HUES48 (cell line): ENCODE measurements around the gene GPR39.

Experiments used
- H3K27ac ChIP-seq: one replicate; pipeline ENCODE4 v1.7.0; 2013; ENCODE audit warnings: low read depth, low read length, inconsistent platforms
- H3K27me3 ChIP-seq: 2 replicates; pipeline ENCODE4 v1.6.1; 2013; ENCODE audit warnings: mild to moderate bottlenecking, low read length; ENCODE audit not compliant: control insufficient read depth, insufficient read depth
- H3K36me3 ChIP-seq: 2 replicates; pipeline ENCODE4 v1.6.1; 2013; ENCODE audit warnings: low read length; ENCODE audit not compliant: control insufficient read depth, insufficient read depth
- H3K4me1 ChIP-seq: 2 replicates; pipeline ENCODE4 v1.6.1; 2013; ENCODE audit warnings: mild to moderate bottlenecking, low read length; ENCODE audit not compliant: control insufficient read depth, insufficient read depth
- H3K4me3 ChIP-seq: 2 replicates; pipeline ENCODE4 v1.5.1; 2013; ENCODE audit warnings: mild to moderate bottlenecking, low read depth, low read length
- H3K9ac ChIP-seq: 2 replicates; pipeline ENCODE4 v1.6.1; 2013; ENCODE audit warnings: mild to moderate bottlenecking, low read depth, low read length, moderate library complexity
- H3K9me3 ChIP-seq: 2 replicates; pipeline ENCODE4 v1.6.1; 2013; ENCODE audit warnings: low read length; ENCODE audit not compliant: control insufficient read depth, insufficient read depth

The GPR39 gene

DNA sequence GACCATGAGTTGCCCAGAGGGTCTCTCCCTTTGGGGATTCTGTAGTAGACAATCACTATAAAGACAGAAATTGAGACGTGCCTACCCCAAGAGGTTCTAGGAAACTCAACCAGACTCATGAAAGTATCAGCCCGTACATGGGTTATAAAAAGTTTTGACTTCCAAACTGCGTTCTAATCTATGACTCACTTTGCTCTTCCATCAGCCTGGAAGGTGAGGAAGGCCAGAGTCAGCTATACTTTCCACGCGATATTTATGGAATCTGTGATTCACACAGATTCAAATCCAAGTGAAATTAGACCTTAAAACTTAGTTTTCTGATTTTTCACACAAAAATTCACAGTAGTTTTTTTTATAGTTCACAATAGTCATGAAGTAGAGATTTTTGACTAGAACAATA is 261.1 kb downstream of the GPR39 start:
- H3K27me3 ChIP-seq = peaks cover 8% of the 10 kb centered on the region
- no peak overlapping the region for H3K4me3 ChIP-seq
- no peaks in the 10 kb centered on the region for H3K36me3 ChIP-seq
- H3K4me1 ChIP-seq = 0 out of 2 replicates have a peak, but pooled peaks cover 5% of the 10 kb centered on the region
- no peaks in the 10 kb centered on the region for H3K9me3 ChIP-seq
- H3K9ac ChIP-seq = no peak overlapping the region
- no peak overlapping the region for H3K27ac ChIP-seq

DNA sequence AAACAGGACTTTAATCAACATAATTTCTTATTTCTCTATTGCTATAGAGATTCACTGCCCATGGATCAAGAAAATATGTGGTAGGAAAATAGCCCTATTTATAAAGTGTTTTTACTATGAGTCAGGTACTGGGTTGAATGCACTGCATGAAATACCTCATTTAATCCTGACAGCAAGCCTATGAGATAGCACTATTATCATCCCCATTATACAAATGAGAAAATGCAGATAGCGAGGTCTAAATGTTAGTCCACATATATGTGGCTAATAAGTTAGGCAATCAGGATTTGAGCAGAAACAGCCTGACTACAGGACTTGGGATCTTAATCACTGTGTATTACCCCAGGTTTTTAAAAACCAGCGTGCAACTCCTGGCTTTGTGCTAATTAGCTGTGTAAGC is 261.9 kb downstream of the GPR39 start:
- Histone ChIP-seq H3K27ac (no peak overlapping the region), H3K9ac (no peak overlapping the region), H3K4me3 (no peak overlapping the region), H3K27me3 (peaks cover under 1% of the 10 kb centered on the region; the same call in 1 of the 2 replicates), H3K4me1 (no peaks in the 10 kb centered on the region), H3K9me3 (no peaks in the 10 kb centered on the region), H3K36me3 (no peaks in the 10 kb centered on the region)

DNA sequence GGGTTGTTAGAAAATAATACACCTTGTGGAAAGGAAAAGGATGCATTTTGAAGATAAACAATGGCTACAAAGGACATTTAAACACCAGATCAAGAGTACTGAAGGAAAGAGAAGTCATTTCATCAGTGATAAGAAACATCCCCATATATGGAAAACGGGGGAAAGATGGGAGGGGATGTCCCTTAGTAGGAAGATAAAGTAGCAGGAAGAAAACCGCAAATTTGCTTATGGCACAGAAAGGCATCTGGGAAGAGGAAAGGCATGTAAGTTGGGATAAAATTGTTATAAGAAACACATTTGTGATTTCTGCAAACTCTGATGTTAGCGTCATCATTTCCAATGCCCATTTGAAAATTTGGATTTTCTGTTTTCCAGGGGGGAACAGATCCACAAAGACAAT is 263.9 kb downstream of the GPR39 start:
- no peaks in the 10 kb centered on the region for H3K4me1 ChIP-seq
- no peaks in the 10 kb centered on the region for H3K36me3 ChIP-seq
- no peaks in the 10 kb centered on the region for H3K9me3 ChIP-seq
- no peaks in the 10 kb centered on the region for H3K27me3 ChIP-seq
- H3K27ac ChIP-seq = no peak overlapping the region
- H3K9ac ChIP-seq = no peak overlapping the region
- H3K4me3 ChIP-seq = no peak overlapping the region

DNA sequence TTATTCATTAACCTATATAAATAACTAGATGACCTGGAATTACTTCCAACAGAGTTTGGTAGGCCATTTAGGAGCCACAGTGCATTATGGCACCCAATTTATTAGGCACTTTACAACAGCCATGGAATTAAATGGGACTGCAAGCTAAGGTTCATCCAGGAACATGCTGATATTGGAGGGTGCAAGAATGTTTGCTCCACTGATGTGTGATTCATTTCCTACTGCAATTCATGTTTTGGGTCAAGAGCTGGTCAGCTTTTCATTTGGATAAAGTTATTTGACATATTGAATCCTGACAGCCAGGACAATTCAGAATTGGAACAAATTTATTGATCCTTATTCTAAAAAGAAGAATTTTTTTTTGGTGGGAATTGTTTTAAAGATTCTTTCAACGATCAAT is 265.2 kb downstream of the GPR39 start:
- H3K4me1 ChIP-seq = no peaks in the 10 kb centered on the region
- H3K27ac ChIP-seq = no peak overlapping the region
- no peaks in the 10 kb centered on the region for H3K27me3 ChIP-seq
- H3K4me3 ChIP-seq = no peak overlapping the region
- no peaks in the 10 kb centered on the region for H3K9me3 ChIP-seq
- H3K9ac ChIP-seq = no peak overlapping the region
- no peaks in the 10 kb centered on the region for H3K36me3 ChIP-seq

DNA sequence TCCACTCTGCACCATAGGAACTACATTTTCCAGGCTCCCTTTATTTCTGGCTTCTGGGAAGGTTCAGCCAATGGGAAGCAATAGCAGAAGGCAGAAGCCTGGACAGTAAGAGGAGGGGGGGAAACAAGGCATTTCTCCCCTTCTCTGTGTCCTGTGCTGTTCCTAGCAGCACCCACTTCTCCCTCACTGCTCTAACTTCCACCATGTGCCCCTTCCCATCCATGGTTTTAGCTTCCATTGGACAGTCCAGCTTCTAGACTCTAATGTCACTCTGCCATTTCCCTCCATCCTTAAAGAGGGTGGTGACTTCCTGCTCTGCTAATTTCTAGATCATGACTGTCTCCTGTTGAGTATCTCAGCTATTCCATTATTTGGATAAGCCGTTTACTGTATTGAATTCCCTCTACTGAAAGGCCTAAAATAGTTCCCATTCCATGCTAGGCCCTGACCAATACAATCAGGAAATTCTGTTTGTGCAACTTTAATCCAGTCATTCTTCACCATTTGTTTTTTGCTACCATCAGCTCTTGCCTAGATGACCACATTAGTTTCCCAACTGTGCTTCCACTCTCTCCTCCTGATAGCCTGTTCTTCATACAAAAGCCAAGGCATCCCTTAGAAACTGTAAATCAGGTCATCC is 274.2 kb downstream of the GPR39 start:
- H3K4me3 ChIP-seq = no peak overlapping the region
- H3K27ac ChIP-seq = no peak overlapping the region
- no peaks in the 10 kb centered on the region for H3K9me3 ChIP-seq
- no peaks in the 10 kb centered on the region for H3K36me3 ChIP-seq
- no peak overlapping the region for H3K9ac ChIP-seq
- no peaks in the 10 kb centered on the region for H3K27me3 ChIP-seq
- H3K4me1 ChIP-seq = no peaks in the 10 kb centered on the region

DNA sequence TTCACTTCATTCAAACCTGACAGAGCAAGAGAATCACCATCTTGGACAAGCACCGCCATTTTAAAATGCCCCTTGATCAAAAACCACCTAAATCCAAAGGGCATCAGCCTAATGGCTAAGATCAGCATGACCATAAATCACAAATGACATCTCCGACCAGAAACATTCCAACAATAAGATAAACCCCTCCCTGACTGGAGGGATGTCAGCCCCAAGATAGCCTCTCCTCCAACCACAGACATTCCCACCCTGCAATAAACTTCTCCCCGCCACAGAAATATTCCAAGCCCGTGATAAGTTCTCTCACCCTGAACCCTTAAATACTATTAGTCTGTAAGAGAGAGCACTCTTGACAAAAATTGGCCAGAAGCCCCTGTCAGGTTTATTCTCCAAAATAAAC is 275.0 kb downstream of the GPR39 start:
- H3K36me3 ChIP-seq = no peaks in the 10 kb centered on the region
- no peak overlapping the region for H3K9ac ChIP-seq
- no peak overlapping the region for H3K4me3 ChIP-seq
- no peaks in the 10 kb centered on the region for H3K9me3 ChIP-seq
- H3K4me1 ChIP-seq = no peaks in the 10 kb centered on the region
- no peaks in the 10 kb centered on the region for H3K27me3 ChIP-seq
- H3K27ac ChIP-seq = no peak overlapping the region

DNA sequence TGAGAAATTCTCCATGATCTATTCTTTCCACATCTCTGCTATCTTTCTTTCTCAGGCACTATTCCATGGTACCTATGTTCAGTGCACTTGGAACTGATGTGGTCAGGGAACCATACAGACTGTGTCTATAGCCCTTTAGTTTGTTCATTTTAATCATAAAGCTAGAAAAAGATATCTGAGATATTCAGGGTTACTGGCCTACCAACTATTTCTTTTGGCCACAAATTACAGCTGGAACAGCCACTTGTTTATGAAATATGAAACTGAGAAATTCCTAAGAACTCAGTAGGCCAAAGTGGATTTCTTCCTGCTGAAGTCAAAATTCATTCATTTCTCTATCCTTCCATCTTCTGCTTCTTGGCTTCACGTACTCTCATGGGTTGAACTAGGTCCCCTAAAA is 276.2 kb downstream of the GPR39 start:
- H3K27me3 ChIP-seq = no peaks in the 10 kb centered on the region
- H3K9me3 ChIP-seq = no peaks in the 10 kb centered on the region
- H3K4me3 ChIP-seq = no peak overlapping the region
- no peak overlapping the region for H3K9ac ChIP-seq
- H3K4me1 ChIP-seq = no peaks in the 10 kb centered on the region
- H3K27ac ChIP-seq = no peak overlapping the region
- H3K36me3 ChIP-seq = no peaks in the 10 kb centered on the region
